Loucy (cell line): ENCODE results near the gene PPP1R37.

Experiments used
- EZH2phosphoT487 ChIP-seq: fragments of 200-600 bp; IDR thresholded peaks from 2 replicates; pipeline ENCODE4 v1.6.1; 2018; ENCODE audit warnings: antibody characterized with exemption, mild to moderate bottlenecking, moderate library complexity, borderline replicate concordance
- TF ChIP-seq, protein P1 (sequence below): fragments of 200-600 bp; sonication (generic); conservative IDR thresholded peaks from 2 replicates; pipeline ENCODE4 v1.5.1; 2014; ENCODE audit warnings: mild to moderate bottlenecking, antibody characterized with exemption, low read length

DNA sequence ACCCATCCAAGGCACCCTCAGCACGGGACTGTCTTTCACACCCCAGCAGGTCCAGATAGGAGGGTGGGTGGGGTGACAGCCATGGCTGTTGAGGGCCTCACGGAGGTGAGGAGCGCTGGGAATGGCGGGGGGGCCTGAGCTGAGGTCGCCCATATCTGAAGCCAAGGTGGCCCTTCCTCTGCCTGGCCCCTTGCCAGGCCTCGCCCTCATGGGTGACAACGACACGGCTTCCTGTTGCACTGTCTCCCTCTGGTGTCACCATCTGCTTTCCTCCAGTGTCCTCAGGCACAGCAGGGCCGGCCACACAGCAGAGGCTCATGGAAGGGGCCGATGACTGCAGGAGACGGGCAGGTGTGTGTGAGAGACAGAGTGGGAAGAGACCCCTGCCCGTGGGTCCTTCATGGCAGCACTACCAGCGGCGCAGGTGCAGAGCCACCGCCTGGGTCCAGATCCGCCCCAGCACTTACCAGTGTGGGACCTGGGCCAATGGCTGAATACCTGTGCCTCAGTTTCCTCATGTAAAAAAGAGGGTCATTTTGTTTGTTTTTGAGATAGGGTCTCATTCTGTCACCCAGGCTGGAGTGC, 75.9 kb downstream of the PPP1R37 start:
- TF ChIP-seq, protein P1, sequence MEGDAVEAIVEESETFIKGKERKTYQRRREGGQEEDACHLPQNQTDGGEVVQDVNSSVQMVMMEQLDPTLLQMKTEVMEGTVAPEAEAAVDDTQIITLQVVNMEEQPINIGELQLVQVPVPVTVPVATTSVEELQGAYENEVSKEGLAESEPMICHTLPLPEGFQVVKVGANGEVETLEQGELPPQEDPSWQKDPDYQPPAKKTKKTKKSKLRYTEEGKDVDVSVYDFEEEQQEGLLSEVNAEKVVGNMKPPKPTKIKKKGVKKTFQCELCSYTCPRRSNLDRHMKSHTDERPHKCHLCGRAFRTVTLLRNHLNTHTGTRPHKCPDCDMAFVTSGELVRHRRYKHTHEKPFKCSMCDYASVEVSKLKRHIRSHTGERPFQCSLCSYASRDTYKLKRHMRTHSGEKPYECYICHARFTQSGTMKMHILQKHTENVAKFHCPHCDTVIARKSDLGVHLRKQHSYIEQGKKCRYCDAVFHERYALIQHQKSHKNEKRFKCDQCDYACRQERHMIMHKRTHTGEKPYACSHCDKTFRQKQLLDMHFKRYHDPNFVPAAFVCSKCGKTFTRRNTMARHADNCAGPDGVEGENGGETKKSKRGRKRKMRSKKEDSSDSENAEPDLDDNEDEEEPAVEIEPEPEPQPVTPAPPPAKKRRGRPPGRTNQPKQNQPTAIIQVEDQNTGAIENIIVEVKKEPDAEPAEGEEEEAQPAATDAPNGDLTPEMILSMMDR: no peak
- no peak for TF ChIP-seq EZH2phosphoT487
